K562 (cell line): ENCODE results near the gene EVI5.

Source experiments
- CCAR2 ChIP-seq: fragments of 200-400 bp; formaldehyde crosslinking; IDR thresholded peaks from 2 replicates; pipeline ENCODE4 v1.6.1; 2017; ENCODE audit warnings: mild to moderate bottlenecking, low read depth, low read length
- FOXK2 ChIP-seq, 2 experiments: fragments of 450-650 bp; IDR thresholded peaks in 1 of 2; conservative IDR thresholded peaks in 1 of 2; 2 replicates each; pipeline ENCODE4 v1.6.1; 2016; ENCODE audit warnings: low read depth in 2 of 2, mild to moderate bottlenecking in 1 of 2
- ZBTB9 ChIP-seq: fragments of 450-650 bp; formaldehyde crosslinking; IDR thresholded peaks from 2 replicates; pipeline ENCODE4 v1.4.0; 2020; ENCODE audit warnings: mild to moderate bottlenecking, moderate library complexity

DNA sequence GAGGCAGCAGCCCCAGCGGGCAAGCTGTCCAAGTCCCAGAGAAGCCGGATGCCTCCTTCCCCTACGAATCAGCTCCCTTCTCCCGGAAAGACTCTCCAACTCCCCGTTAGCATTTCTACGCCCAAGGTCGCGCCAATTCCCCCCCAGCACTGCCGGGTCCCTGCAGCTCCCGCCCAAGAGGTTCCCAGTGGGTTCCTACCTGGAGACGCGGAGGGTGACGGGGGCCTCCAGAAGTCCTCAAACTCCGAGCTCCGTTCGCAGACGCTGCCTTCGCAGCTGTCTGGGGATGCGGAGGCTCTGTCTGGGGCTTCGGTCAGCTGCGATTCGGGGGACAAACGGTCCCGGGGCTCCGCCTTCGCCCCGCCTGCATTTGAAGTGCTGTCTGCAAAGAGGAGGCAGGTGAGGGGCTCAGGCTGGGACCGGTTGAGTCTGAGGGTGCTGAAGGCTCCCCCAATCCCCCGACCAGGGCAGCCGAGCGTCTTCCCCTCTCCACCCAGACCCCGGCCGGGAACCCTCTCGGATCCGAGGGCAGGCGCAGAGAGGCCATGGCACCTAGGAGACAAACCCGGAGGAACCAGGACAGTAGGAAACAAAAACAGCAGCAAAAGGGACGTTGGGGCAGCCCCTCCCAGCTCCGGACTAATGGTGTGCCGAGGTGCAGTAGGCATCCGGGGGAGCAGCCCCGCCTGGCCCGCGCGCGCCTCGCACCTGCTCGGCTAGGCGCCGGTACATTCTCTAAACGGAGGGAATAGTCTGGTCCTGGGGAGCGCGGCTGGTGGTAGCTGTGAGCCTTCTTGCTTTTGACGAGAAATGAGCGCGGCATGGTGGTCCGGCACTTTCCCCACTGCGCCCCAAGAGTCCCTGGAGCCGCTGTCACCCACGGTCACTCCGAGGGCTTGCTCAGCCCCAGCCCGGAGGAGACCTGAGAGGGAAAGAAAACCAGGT, 302.0 kb downstream of the EVI5 start:
- no peak for TF ChIP-seq ZBTB9 (CRISPR knock-in tag)
- no peak for TF ChIP-seq FOXK2 (conservative IDR thresholded peaks at IDR 0.05 in 1 of 2, IDR thresholded peaks at IDR 0.05 in 1 of 2; ENCODE audit: low read depth in 2 of 2)
- TF ChIP-seq CCAR2: no peak
